ENCODE results near the gene COL11A1.
A peak's percentile ranks its signal among the peaks of the same experiment; 100 is the strongest.

Gene COL11A1

GRCh38 chr1:103107741-103108375 is 464 bp downstream of the COL11A1 start:
- Histone ChIP-seq H3K4me3 (peak overlapping the region; percentile 44 to 47), H3K36me3 (no peaks in the 10 kb centered on the region), H3K9me3 (no peaks in the 10 kb centered on the region), H3K4me1 (peaks cover 0 to 27% (median 17%) of the 10 kb centered on the region in 4 donors), H3K27ac (no peak overlapping the region), H3K27me3 (peaks cover 0 to 7% of the 10 kb centered on the region in 2 donors)
- DNase-seq, result no peak
- intact Hi-C loops (cut with DNase I; ENCODE audit: low total_unique reads), result loop anchor here (5.0 kb wide), 1 partner anchor 404 kb away; no protein-coding TSS in a partner anchor
- no peak for TF ChIP-seq CTCF (IDR thresholded peaks at IDR 0.05)

GRCh38 chr1:103106426-103107341 is 1.6 kb downstream of the COL11A1 start:
- Histone ChIP-seq H3K36me3 (no peaks in the 10 kb centered on the region), H3K4me3 (peak overlapping the region; percentile 44 to 47), H3K4me1 (peaks cover 0 to 27% (median 17%) of the 10 kb centered on the region in 4 donors), H3K27me3 (peaks cover 0 to 7% of the 10 kb centered on the region in 2 donors), H3K27ac (no peak overlapping the region), H3K9me3 (no peaks in the 10 kb centered on the region)
- peak in 1 of 2 donors; percentile 28 for DNase-seq
- intact Hi-C loops (cut with DNase I; ENCODE audit: low total_unique reads), result loop anchor here (5.0 kb wide), 1 partner anchor 406 kb away; no protein-coding TSS in a partner anchor
- peak; percentile 45 to 46 for TF ChIP-seq CTCF (IDR thresholded peaks at IDR 0.05)

- H3K36me3 ChIP-seq, result no peaks in the 10 kb centered on the region
- DNase-seq, result no peak
- H3K4me1 ChIP-seq, result peaks cover 0 to under 1% (median 0%) of the 10 kb centered on the region in 4 donors
- H3K27ac ChIP-seq, result no peak overlapping the region
- intact Hi-C loops (cut with DNase I; ENCODE audit: low total_unique reads), result no loop called here
- peaks cover 0 to 2% of the 10 kb centered on the region in 2 donors for H3K27me3 ChIP-seq
- no peak overlapping the region for H3K4me3 ChIP-seq
- no peak for TF ChIP-seq CTCF (IDR thresholded peaks at IDR 0.05)
- no peaks in the 10 kb centered on the region for H3K9me3 ChIP-seq
These were observed 6.9 kb downstream of the COL11A1 start for GRCh38 chr1:103101399-103101798.

DNA sequence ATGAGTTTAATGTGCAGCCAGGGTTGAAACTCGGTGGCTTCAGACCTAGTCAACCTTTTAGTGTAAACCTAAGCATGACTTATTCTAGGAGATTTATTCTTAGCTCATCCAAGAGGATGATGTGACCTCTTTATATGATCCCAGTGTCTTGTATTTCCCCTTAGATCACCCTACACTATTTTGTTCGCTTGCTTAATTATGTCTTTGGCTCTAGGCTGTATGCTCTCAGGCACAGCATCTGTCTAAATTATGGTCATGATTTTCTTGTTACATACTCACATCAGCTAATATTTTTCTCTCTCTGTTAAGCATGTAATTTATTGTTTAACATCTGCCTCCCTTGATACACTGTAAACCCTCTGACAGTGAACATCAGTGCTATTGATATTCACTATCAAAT is 19.1 kb downstream of the COL11A1 start:
- TF ChIP-seq CTCF (IDR thresholded peaks at IDR 0.05), result no peak
- no peaks in the 10 kb centered on the region for H3K36me3 ChIP-seq

DNA sequence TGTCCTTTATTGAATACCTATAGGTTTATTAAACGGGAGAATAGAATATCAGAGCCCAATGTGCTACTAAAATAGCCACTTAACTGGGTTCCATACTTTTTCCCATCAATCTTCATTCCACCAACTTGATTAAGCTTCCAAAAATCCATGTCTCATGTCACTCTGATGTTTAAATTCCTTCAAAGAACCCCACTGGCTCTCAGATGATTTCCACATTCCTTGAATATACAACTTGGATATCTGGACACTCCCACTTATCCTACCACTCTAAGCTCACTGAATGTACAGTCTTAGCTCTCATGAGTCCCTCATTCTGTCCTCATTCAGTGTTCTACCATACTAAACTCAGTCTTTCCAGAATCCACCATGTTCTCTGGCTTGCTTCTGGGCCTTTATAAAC is 21.1 kb downstream of the COL11A1 start:
- no peak overlapping the region for H3K4me3 ChIP-seq
- H3K4me1 ChIP-seq, result no peaks in the 10 kb centered on the region
- H3K36me3 ChIP-seq, result no peaks in the 10 kb centered on the region
- DNase-seq, result no peak
- TF ChIP-seq CTCF (IDR thresholded peaks at IDR 0.05), result no peak
- H3K27ac ChIP-seq, result no peak overlapping the region
- no peaks in the 10 kb centered on the region for H3K9me3 ChIP-seq
- intact Hi-C loops (cut with DNase I; ENCODE audit: low total_unique reads), result no loop called here
- H3K27me3 ChIP-seq, result no peaks in the 10 kb centered on the region

More for the DNA sequence above, 19.1 kb downstream of the COL11A1 start:
- Histone ChIP-seq H3K27ac (no peak overlapping the region), H3K9me3 (no peaks in the 10 kb centered on the region), H3K4me1 (no peaks in the 10 kb centered on the region), H3K4me3 (no peak overlapping the region), H3K27me3 (no peaks in the 10 kb centered on the region)
- DNase-seq, result no peak
- intact Hi-C loops (cut with DNase I; ENCODE audit: low total_unique reads), result no loop called here

All from tibial artery (tissue), 4 donors.